ENCODE measurements around the gene USP24.

GRCh38 chr1:55051621-55052020 is 163.5 kb downstream of the USP24 start:
- TF ChIP-seq EZH2phosphoT487 (IDR thresholded peaks at IDR 0.05; ENCODE audit: borderline replicate concordance) (no peak), CTCF (conservative IDR thresholded peaks at IDR 0.05; ENCODE audit: low read length) (no peak)
